HEK293 (cell line): ENCODE data around the gene LGALS8.

ENCODE experiments used
- CTCF ChIA-PET: fragments of 350-600 bp; formaldehyde crosslinking; extraction: SDS; loops from one replicate; lab custom pipeline; 2021; ENCODE audit warnings: antibody characterized with exemption; lab: Yijun Ruan, JAX
- POLR2A ChIA-PET: fragments of 300-600 bp; formaldehyde crosslinking; extraction: SDS; loops from one replicate; lab custom pipeline; 2020; ENCODE audit warnings: antibody characterized with exemption, inconsistent platforms; lab: Yijun Ruan, JAX
- H3K27ac ChIP-seq: fragments of 200-500 bp; sonication (Bioruptor generic); 2 replicates; pipeline ENCODE4 v1.5.1; 2014; ENCODE audit warnings: low read depth, low read length, control low read depth, inconsistent platforms; ENCODE audit errors: extremely low read depth
- H3K36me3 ChIP-seq, 2 experiments: fragments of 200-500 bp in 1 of 2; sonication (Bioruptor generic) in 1 of 2; 1 replicate in 1 of 2; 2 replicates in 1 of 2; pipeline ENCODE4 v1.5.1; 2014 to 2017; ENCODE audit warnings: inconsistent platforms in 2 of 2, low read length in 2 of 2; ENCODE audit not compliant: control insufficient read depth in 2 of 2, insufficient read depth in 1 of 2
- H3K4me1 ChIP-seq: fragments of 200-500 bp; sonication (Bioruptor generic); 2 replicates; pipeline ENCODE4 v1.5.1; 2014; ENCODE audit warnings: mild to moderate bottlenecking, low read length, inconsistent platforms; ENCODE audit not compliant: control insufficient read depth, insufficient read depth
- H3K4me3 ChIP-seq: 2 replicates; pipeline ENCODE4 v1.5.1; 2011; ENCODE audit warnings: low read depth, mild to moderate bottlenecking, control low read depth, low read length, moderate library complexity
- H3K9me3 ChIP-seq: fragments of 200-500 bp; sonication (Bioruptor generic); 2 replicates; pipeline ENCODE4 v1.5.1; 2014; ENCODE audit warnings: low read depth, low read length, inconsistent platforms; ENCODE audit not compliant: control insufficient read depth, insufficient read depth
- ELK4 ChIP-seq: IDR thresholded peaks from 2 replicates; pipeline ENCODE4 v1.6.1; 2011; ENCODE audit warnings: mild to moderate bottlenecking, low read depth, low read length, borderline replicate concordance
- GLI2 ChIP-seq: fragments of 450-650 bp; formaldehyde crosslinking; IDR thresholded peaks from 2 replicates; pipeline ENCODE4; 2017; ENCODE audit warnings: missing biosample characterization, missing genetic modification characterization, low read depth, borderline replicate concordance
- HIC1 ChIP-seq: fragments of 450-650 bp; formaldehyde crosslinking; IDR thresholded peaks from 2 replicates; pipeline ENCODE4 v1.5.1; 2016; ENCODE audit warnings: missing biosample characterization, missing genetic modification characterization
- KLF10 ChIP-seq: fragments of 450-650 bp; IDR thresholded peaks from 2 replicates; pipeline ENCODE4 v1.5.1; 2018; ENCODE audit warnings: missing biosample characterization, mild to moderate bottlenecking, missing genetic modification characterization
- ZBTB21 ChIP-seq: fragments of 450-650 bp; formaldehyde crosslinking; IDR thresholded peaks from 2 replicates; pipeline ENCODE4 v1.5.1; 2017; ENCODE audit warnings: missing biosample characterization, missing genetic modification characterization
- ZNF114 ChIP-seq: fragments of 450-650 bp; formaldehyde crosslinking; IDR thresholded peaks from 2 replicates; pipeline ENCODE4 v1.5.0; 2017; ENCODE audit warnings: missing biosample characterization, missing genetic modification characterization
- ZNF280D ChIP-seq: fragments of 450-650 bp; formaldehyde crosslinking; IDR thresholded peaks from 2 replicates; pipeline ENCODE4 v1.5.1; 2016; ENCODE audit warnings: missing biosample characterization, missing genetic modification characterization
- ZNF354C ChIP-seq: fragments of 450-650 bp; formaldehyde crosslinking; IDR thresholded peaks from 2 replicates; pipeline ENCODE4 v1.5.1; 2016; ENCODE audit warnings: missing biosample characterization, missing genetic modification characterization, low read depth, borderline replicate concordance
- ZNF391 ChIP-seq: fragments of 450-650 bp; formaldehyde crosslinking; IDR thresholded peaks from 2 replicates; pipeline ENCODE4 v1.5.1; 2016; ENCODE audit warnings: low read depth, missing biosample characterization, missing genetic modification characterization, borderline replicate concordance
- ZNF530 ChIP-seq: fragments of 450-650 bp; formaldehyde crosslinking; IDR thresholded peaks from 2 replicates; pipeline ENCODE4 v1.5.1; 2016; ENCODE audit warnings: low read depth, missing biosample characterization, missing genetic modification characterization
- ZNF623 ChIP-seq: fragments of 450-650 bp; formaldehyde crosslinking; IDR thresholded peaks from 2 replicates; pipeline ENCODE4 v1.5.1; 2016; ENCODE audit warnings: missing biosample characterization, missing genetic modification characterization
- ZNF639 ChIP-seq: fragments of 450-650 bp; formaldehyde crosslinking; IDR thresholded peaks from 2 replicates; pipeline ENCODE4 v1.5.1; 2016; ENCODE audit warnings: missing biosample characterization, missing genetic modification characterization
- ZNF670 ChIP-seq: fragments of 450-650 bp; formaldehyde crosslinking; IDR thresholded peaks from 2 replicates; pipeline ENCODE4 v1.5.1; 2016; ENCODE audit warnings: missing biosample characterization, missing genetic modification characterization, low read depth
- ZSCAN5A ChIP-seq: fragments of 450-650 bp; formaldehyde crosslinking; IDR thresholded peaks from 2 replicates; pipeline ENCODE4 v1.5.1; 2016; ENCODE audit warnings: missing biosample characterization, missing genetic modification characterization

LGALS8 gene

GRCh38 chr1:236589531-236589930 lies 65.7 kb downstream of the LGALS8 start (continued):
- TF ChIP-seq HIC1 (tag by site-specific recombination) (no peak), ZNF391 (tag by site-specific recombination) (no peak), ZNF354C (no peak), ZNF280D (tag by site-specific recombination) (no peak)

- POLR2A ChIA-PET: no interaction called here
Observed at GRCh38 chr1:236590553-236591150, 66.9 kb downstream of the LGALS8 start.

More at GRCh38 chr1:236590553-236591150, 66.9 kb downstream of the LGALS8 start:
- no peaks in the 10 kb centered on the region for H3K9me3 ChIP-seq
- peaks cover 90 to 97% of the 10 kb centered on the region in 2 experiments for H3K36me3 ChIP-seq
- no peak overlapping the region for H3K27ac ChIP-seq
- H3K4me3 ChIP-seq: no peak overlapping the region
- CTCF ChIA-PET: interaction anchor here (1.1 kb wide), 1 partner anchor 486 kb away, joined by 3 read pairs; no protein-coding TSS in a partner anchor
- TF ChIP-seq ZNF623 (tag by site-specific recombination) (no peak), ELK4 (no peak), ZBTB21 (tag by site-specific recombination) (no peak), ZNF639 (no peak), ZNF530 (tag by site-specific recombination) (no peak), ZNF670 (no peak), GLI2 (no peak), ZSCAN5A (no peak), KLF10 (no peak), ZNF114 (tag by site-specific recombination) (no peak)
- no peaks in the 10 kb centered on the region for H3K4me1 ChIP-seq
